ENCODE results near the gene GPX2.

- no peak for TF ChIP-seq POLR2AphosphoS5 (IDR thresholded peaks at IDR 0.05)
- TF ChIP-seq, protein P1, sequence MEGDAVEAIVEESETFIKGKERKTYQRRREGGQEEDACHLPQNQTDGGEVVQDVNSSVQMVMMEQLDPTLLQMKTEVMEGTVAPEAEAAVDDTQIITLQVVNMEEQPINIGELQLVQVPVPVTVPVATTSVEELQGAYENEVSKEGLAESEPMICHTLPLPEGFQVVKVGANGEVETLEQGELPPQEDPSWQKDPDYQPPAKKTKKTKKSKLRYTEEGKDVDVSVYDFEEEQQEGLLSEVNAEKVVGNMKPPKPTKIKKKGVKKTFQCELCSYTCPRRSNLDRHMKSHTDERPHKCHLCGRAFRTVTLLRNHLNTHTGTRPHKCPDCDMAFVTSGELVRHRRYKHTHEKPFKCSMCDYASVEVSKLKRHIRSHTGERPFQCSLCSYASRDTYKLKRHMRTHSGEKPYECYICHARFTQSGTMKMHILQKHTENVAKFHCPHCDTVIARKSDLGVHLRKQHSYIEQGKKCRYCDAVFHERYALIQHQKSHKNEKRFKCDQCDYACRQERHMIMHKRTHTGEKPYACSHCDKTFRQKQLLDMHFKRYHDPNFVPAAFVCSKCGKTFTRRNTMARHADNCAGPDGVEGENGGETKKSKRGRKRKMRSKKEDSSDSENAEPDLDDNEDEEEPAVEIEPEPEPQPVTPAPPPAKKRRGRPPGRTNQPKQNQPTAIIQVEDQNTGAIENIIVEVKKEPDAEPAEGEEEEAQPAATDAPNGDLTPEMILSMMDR (IDR thresholded peaks at IDR 0.05) = peak in 4 of 7 experiments; percentile 28 to 50 (median 34)
These were observed 50.6 kb downstream of the GPX2 start for GRCh38 chr14:64891839-64892375.
